Measurements from ENCODE around the gene PDE4B.
"Not testable (repeated sequence)": the region's sequence is repeated elsewhere in the genome, so short reads cannot be mapped to it uniquely, and the experiment has no call there.

Gene PDE4B

GRCh38 chr1:65958561-65959350 is 166.1 kb downstream of the PDE4B start:
- peak; percentile 24 for DNase-seq

DNA sequence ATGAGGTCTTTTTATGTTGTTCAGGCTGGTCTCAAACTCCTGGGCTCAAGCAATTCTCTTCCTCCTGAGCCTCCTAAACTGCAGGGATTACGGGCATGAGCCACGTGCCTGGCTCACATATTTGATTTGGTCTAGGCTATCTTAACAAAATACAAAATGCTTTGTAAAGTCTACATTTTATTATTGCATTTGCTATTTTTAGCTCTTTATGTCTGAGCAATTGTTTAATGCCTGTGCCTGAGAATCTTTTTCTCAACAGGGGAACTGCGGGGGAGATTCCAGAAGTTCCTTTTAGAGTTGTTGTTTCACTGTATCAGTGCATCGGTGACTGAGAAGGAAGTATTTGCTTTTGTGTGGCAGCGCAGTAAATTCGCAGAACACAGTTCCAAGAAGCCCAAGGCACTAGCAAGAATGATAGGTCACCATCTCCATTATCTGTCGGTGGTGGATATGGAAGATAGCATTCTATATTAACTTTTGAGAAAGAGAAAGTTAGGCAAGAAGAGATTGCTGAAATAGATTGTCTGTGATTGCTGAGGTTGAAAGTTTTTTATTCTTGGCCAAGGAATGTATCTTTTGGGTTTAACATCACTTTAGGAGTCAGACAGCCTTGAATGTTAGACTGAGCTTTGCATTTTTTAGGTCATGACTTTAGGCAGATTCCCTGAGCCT is 167.3 kb downstream of the PDE4B start:
- DNase-seq = no peak

DNA sequence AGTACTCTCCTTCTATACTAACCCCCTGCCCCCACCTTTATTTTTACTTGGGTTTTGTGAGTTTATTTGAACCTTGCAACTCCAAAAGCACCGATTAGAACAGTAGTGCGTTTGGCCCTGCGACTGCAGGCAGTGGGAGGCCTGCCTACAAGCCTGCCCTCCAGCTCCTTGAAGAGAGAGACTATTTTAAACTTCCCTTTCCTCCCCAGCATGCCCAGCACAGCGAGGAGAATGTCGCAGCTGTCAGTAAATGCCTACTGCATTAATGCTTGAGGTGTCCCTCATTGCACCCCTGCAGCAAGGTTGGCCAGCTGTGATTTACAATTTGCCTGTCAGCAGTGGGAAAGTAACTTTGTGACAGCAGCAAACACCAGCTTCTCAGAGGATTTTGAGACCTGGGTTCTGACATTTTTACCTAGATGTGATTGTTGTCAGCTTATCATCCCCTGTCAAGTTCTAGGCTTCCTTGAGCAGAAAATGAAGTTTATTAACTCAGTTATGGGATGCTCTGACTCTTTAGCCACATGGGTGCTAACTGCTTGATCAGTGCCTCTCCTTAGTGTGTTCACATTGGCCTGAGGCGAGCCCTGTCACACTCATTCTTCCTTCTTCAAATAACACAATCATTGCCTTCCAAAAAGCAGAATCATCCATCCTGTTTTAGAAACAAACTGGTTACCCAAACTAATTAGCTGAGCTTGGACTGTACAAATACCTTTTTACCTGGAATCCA is 170.6 kb downstream of the PDE4B start:
- no peak for DNase-seq

DNA sequence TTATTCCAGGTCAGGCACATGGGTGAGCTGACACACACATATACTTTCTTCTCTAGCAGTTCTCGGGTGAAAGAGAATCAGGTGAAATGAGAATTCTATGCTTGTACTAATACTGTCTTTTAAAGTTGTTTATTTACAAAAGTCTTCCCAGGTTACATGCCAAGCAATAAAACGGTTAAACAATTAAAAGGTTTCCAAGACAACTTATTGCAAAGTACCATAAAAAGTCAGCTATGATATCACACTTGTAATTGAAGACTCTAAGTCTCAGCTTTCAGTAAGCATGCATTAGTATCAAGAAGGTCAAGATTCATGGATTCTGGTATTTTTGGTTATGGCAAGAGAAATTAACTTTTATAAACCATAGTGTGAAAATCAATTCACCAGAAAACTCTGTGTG is 171.4 kb downstream of the PDE4B start:
- no peak for DNase-seq

DNA sequence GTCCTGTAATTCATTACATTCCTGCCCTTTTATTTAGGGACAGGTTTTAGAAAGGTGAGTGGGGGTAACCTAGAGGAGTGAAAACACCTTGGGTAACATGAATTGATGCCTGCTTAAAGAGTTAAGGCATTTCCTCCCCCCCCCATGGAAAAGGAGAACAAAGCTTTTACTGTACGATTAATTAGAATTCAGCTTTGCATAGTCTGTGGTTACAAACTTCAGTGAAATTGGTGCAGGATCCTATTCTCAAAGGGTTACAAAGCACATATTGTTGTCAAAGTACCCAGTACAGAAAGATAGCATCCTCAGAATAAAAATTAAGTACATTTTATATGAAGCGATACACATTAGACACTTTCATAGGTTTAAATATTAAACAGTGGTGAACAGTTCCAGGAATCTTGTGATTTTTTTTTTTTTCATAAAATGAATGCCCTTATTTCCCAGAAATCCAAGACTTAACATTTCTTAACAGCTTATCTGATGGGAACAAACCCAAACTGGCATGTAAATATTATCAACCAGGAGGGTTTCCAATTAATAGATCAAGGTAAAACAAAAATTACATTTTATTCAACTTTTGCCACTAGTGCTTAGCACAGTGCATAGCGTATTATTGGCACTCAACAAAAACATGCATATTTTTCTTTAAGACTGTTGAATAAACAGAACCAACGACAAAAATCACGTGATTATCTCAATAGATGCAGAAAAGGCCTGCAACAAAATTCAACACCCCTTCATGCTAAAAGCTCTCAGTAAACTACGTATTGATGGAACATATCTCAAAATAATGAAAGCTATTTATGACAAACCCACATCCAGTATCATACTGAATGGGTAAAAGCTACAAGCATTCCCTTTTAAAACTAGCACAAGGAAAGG is 172.7 kb downstream of the PDE4B start:
- DNase-seq = no peak

DNA sequence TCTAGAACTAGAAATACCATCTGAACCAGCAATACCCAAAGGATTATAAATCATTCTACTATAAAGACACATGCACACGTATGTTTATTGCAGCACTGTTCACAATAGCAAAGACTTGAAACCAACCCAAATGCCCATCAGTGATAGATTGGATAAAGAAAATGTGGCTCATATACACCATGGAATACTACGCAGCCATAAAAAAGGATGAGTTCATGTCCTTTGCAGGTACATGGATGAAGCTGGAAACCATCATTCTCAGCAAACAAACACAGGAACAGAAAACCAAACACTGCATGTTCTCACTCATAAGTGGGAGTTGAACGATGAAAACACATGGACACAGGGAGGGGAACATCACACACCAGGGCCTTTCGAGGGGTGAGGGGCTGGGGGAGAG is 174.8 kb downstream of the PDE4B start:
- DNase-seq = not testable (repeated sequence)

DNA sequence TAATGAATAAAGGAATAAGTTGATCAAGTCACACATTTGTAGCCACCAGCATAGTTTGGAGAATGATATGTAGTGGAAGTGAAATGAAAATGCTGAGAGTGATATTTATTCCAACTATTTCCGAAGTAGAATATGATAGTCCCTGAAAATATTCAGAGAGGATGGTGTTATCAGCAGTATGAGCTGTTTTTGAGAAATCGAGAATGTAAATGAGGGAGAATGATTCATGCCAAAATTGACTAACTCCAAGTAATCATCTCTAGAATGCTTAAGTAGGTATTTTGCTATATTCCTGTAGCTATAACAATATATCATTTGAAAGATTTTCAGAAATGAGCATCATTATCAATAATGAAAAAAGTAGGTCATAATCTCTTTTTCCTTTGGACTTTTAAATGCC is 178.9 kb downstream of the PDE4B start:
- DNase-seq = no peak

DNA sequence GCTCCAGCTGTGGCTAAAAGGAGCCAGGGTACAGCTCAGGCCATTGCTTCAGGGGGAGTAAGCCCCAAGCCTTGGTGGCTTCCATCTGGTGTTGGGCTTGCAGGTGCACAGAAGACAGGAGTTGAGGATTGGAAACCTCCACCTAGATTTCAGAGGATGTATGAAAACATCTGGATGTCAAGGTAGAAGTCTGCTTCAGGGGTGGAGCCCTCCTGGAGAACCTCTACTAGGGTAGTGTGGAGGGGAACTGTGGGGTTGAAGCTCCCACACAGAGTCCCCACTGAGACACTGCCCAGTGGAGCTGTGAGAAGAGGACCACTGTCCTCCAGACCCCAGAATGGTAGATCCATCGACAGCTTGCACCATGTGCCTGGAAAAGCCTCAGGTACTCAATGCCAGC is 183.0 kb downstream of the PDE4B start:
- no peak for DNase-seq

DNA sequence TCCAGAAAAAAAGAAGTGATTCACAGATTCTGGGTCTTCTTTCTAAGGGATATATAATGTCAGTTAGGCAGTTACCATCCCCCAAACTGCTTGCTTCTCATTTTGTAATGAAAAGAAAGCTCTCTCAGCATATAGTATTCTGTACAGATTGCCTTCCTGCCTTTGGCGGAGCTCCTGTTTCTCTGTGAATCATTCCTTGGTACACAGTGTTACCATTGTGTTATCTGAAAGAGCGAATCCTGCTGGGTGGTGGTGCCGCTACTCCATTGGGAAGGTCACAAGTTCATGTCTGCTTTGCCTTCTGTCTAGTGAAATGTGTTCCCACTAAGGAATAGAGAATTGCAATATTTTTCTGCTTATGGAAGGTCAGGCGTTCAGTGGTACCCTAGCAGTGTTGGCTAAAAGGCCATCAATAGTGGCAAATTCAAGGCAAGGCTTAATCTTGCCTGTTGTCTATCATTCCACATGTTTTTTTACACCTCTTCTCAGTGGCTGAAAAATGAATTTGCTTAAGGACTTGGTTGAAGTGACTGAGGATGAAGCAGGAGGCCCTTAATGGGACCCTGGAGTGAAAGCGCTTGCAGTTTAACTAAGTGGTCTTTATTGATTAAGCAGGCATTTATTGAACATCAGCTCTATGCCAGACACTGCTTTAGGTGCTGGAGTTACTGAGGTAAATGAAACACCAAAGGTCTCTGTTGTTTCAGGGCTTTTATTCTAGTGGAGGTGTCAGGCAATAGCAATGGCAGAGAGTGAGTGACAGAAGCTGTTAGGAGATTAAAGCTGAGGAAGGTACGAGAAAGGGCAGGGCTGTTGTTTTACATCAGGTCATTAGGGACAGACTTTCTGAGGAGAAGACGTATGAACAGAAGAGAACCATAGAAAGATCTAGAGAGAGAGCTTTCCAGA is 186.7 kb downstream of the PDE4B start:
- no peak for DNase-seq

DNA sequence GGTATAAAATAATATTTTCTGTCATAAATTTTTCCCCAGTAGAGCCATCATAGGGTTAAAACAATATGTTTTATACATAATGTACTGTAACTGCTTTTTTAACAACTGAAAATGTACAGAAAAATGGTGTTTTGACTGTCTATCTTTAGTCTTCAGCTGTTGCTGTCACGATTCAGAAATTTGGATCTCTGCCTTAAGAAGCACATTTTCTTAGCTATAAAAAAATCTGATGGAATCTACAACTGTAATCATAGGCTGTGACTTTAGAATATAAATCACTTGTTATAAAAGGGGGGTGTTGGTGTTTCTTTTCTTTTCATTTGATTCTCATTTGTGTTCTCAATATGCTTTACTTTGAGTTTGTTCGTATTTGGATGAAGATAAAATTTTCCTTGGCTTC is 187.5 kb downstream of the PDE4B start:
- no peak for DNase-seq

GRCh38 chr1:65983500-65983899 is 190.8 kb downstream of the PDE4B start:
- no peak for DNase-seq

DNA sequence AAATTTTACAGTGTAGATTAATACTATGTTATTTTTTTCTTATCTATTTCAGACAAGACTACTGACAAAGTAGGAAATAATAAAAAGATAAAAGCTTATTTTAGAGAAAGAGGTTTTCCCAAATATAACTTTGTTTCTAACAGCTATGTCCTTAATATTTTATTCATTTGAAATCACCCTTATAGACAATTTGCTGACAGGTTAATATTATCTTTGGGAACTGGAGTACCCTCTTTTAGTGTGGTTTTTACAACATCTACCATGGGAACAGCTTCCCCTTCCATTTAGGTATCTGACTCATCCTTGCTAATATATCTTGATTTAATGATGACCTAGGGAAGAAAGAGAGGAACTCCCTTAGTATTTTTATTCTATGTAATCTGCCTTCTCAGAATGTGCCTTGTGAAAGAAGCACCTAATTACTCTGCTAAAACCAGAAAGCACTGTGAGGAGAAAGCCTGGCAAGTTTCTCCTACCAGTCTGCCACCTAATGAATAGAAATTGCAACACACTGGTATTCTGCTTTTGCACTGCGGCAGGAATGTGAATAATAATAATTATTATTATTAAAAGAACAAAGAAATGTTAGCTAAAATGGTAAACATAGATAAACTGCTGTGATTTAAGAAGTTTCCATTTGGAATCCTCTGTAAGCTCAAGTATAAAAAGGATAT is 192.8 kb downstream of the PDE4B start:
- no peak for DNase-seq

DNA sequence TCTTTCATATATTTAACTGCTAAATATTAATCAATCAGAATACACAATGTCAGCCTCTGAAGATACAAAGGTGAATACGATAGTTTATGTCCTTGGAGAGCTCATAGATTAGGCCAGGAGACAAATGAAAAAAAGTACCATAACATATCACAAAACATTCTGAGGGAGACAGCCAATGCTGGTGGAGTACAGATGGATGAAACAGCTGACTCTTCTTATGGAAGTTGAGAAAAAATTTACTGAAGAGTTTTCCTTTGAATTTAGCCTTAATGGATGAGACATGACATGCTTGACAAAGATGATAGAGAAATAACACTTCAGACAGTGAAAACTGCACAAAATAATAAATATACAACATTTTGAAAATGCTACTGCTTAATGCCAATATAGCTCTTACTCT is 193.5 kb downstream of the PDE4B start:
- no peak for DNase-seq

GRCh38 chr1:65990161-65990560 is 197.5 kb downstream of the PDE4B start:
- no peak for DNase-seq

- DNase-seq = no peak
Measured at GRCh38 chr1:65991694-65992093, 199.0 kb downstream of the PDE4B start.

DNA sequence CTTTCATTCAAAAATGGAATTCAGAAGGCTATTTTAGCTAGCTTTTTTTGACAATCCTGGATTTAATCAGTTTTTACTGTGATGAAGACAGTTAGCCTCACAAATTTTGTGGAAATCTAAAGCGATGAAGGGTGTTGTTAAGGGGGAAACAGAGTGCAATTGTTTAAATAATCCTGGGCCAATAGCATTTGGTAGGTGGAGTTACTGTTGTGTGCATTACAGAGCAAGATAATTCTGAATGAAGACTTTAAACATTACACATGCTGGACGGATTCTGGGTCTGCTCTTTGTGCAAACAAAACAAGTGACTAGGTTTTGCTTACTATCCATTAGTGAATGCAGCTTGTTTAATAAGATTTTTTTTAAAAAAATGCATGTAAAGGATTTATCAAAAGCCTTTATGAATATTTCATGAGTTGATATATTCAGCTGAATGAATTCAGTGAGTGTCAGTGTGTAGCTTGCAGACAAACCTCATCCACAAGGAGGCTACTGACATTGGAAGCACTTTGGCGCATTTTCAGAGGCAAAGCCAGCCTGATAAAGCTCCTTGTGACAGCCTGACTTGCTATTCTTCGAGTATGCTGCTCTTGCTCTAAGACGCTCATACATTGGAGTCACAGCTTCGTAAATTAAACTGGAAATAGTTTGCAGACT is 199.6 kb downstream of the PDE4B start:
- DNase-seq = no peak

DNA sequence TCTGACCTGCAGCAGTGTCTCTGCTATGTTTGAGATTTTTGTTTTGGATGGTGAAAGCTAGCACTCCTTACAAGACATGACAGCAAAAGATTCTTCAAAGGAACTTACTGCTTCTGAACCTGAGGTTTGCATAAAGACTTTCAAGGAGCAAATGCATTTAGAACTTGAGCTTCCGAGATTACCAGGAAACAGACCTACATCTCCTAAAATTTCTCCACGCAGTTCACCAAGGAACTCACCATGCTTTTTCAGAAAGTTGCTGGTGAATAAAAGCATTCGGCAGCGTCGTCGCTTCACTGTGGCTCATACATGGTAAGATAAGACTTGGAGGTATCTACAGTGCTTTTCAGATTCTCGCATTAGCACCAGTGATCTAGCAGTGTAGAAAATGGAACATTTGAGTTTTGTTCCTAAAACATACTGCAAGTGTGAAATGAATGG is 200.2 kb downstream of the PDE4B start:
- DNase-seq = no peak

- no peak for DNase-seq
Measured at GRCh38 chr1:65994223-65994622, 201.5 kb downstream of the PDE4B start.

DNA sequence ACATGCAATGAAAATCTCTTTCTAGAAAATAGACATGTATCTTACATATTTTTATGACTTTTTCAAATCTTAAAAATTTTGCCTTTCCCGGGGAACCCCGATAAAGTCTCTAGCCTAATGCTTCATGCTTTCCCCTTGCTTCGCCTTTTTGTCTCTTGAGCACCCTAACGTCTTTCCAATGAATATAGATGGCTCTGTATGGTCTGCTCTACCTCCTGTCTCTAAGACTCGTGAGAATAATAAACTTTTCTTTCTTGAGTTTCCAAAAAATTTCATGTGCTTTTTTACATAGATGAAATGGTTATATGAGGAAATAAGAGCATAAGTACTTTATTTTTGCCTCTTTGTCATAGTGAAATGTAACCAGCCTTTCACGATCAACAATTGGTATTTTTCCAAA is 202.6 kb downstream of the PDE4B start:
- no peak for DNase-seq

DNA sequence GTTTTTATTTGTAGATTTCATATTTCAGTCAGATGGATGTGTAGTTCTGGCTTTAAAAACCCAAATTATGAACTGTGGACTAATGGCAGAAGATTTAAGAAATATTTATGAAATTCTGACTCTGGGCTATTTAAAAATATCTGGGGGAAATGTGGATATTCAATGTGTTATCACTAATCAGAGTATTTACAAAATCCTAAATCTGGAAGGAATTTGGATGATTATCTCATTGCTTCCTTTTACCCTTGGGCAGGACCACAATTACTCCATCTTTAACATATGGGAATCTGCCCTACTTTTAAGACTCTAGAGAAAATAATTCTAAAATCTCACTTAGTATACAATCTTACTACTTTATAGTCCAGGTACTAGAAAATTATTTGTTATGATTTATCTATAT is 203.2 kb downstream of the PDE4B start:
- DNase-seq = no peak

DNA sequence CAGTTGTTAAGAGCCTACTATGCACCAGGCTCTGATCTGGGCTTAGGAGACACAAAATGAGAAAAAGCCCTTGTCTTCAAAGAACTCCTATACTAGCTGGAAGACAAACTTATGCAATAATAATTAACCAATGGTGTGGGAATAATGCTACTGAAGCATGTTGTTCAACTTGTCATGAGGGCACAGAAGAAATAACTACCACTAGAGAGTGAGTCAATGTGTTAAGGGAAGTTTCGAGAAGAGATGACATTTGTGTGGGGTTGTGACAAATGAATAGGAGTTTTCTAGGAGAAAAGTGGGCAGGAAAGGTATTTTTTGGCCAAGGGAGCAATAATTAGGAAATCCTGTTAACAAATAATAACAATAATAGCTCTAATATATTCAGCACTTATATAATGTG is 205.0 kb downstream of the PDE4B start:
- DNase-seq = no peak
